GM12873 (cell line): Measurements from ENCODE around the gene TOR1AIP2.

ENCODE experiments used
- TF ChIP-seq, protein P1 (sequence below): IDR thresholded peaks from 2 replicates; pipeline ENCODE4 v1.5.1; 2012; ENCODE audit warnings: low read depth, mild to moderate bottlenecking, moderate library complexity, low read length, control low read depth; ENCODE audit not compliant: insufficient read depth; ENCODE audit errors: missing control alignments

TOR1AIP2 gene

DNA sequence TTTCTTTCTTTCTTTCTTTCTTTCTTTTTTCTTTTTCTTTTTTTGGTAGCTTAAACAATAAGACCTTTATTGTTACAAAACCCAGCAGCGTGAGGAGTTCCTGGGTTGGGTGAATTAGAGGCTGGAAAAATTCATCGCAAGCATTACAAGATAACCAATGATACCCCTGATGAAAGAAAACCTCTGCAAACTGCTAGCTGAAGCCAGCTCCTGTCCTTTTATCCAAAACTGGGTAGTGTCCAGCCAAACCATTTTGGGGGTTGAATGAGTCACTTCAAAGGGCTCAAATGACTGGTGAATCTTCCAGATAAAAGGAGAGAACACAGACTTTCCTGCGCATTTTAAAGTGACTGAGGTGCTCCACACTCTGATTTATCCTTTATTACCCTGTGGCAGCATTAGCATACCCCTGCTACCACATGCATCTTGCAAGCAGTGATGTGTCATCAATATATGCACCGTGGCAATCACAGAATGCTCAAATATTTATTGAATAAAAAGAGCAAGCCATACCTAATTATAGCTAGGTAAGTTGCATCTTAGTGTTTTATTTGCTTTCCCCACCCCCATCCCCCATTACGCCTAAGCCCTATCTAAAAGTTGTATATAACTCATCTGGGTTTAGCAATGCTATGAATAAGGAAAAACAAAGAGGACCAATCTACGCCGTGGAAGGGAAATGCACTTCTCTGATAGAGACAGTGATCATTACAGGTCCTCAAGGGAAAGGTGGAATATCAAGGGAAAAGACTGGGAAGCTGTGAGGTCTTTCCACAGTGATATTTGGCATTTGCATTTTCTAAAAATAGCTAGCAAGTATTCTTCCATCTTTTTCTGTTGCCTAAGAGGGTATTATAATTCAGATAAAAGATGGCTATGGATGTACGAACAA, 44.6 kb upstream of the TOR1AIP2 start:
- TF ChIP-seq, protein P1, sequence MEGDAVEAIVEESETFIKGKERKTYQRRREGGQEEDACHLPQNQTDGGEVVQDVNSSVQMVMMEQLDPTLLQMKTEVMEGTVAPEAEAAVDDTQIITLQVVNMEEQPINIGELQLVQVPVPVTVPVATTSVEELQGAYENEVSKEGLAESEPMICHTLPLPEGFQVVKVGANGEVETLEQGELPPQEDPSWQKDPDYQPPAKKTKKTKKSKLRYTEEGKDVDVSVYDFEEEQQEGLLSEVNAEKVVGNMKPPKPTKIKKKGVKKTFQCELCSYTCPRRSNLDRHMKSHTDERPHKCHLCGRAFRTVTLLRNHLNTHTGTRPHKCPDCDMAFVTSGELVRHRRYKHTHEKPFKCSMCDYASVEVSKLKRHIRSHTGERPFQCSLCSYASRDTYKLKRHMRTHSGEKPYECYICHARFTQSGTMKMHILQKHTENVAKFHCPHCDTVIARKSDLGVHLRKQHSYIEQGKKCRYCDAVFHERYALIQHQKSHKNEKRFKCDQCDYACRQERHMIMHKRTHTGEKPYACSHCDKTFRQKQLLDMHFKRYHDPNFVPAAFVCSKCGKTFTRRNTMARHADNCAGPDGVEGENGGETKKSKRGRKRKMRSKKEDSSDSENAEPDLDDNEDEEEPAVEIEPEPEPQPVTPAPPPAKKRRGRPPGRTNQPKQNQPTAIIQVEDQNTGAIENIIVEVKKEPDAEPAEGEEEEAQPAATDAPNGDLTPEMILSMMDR = no peak

DNA sequence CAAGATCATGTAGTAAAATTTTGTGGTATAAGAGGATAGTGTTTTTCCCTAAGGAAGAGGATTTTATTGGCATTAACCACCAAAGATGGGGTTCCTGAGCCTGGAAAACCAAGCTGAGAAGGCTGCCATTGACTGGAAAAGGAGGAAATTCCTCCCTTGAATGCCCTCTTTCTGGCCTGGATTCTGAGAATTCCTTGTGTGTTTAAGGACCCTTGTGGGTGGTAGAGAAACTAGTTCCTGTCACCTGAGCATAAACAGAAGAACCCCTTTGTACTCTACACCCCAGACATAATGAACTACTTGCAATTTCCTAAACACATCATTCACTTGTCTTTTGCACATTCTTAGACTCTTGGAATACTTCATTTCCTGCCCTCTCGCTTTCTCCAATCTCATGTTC, 43.9 kb upstream of the TOR1AIP2 start:
- TF ChIP-seq, protein P1 = no peak

DNA sequence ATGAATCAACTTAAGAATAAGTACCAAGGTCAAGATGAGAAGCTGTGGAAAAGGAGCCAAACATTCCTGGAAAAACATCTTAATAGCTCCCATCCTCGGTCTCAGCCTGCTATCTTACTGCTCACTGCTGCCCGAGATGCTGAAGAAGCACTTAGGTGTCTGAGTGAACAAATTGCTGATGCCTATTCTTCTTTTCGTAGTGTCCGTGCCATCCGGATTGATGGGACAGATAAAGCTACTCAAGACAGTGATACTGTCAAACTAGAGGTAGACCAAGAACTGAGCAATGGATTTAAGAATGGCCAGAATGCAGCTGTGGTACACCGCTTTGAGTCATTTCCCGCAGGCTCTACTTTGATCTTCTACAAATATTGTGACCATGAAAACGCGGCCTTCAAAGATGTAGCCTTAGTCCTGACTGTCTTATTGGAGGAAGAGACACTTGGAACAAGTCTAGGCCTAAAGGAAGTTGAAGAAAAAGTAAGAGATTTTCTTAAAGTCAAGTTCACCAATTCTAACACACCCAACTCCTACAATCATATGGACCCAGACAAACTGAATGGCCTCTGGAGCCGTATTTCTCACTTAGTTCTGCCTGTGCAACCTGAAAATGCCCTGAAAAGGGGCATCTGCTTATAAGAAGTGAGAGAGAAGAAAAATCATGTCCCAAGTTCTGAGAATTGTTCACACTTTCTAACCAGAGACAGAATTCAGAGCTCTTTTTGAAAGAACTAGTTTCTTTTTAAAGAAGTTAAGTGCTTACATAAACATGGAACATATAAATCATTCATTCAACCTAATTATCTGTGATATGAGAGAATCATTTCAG, 40.2 kb upstream of the TOR1AIP2 start:
- TF ChIP-seq, protein P1 = no peak

DNA sequence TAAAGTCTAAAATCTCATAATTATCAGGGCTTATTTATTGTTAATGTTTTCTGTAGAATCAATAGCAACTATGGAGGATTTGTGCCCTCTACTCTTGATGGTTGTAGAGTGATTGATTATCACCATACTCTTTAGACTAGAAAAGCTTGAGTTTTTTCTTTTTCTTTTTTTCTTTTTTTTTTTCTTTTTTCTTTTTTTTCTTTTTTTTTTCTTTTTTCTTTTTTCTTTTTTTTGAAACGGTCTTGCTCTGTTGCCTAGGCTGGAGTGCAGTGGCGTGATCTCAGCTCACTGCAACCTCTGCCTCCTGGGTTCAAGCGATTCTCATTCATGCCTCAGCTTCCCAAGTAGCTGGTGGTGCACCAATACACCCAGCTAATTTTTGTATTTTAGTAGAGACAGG, 34.2 kb upstream of the TOR1AIP2 start:
- TF ChIP-seq, protein P1 = no peak

DNA sequence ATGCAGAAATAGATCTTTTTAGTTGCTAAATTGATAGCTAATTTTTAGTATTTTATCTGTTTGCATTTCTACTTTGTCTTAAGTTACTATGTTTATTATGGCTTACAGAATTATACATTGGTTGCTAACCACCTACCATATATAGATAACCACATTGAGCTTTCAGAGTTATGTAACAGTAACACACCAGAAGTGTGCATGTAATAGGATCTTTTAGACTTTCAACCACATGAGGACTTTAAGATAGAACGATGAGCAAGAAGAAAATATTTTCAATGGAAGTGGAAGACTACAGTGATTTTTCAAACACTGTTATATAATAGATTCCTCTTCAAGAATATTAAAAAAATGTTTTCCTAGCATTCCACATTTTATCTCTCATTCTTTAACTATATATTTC, 33.3 kb upstream of the TOR1AIP2 start:
- TF ChIP-seq, protein P1 = no peak

DNA sequence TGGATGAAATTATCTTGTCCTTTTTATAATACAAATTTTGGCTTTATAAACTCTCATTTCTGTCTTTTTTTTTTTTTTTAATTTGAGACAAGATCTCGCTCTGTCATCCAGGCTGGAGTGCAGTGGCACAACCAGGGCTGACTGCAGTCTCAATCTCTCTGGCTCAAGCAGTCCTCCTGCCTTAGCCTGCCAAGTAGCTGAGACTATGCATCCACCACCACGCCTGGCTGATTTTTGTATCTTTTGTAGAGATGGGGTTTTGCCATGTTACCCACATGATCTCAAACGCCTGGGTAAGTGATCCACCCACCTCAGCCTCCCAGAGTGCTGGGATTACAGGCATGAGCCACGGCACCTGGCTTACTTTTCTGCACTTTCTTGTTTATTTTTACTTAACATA, 12.0 kb upstream of the TOR1AIP2 start:
- TF ChIP-seq, protein P1 = no peak

DNA sequence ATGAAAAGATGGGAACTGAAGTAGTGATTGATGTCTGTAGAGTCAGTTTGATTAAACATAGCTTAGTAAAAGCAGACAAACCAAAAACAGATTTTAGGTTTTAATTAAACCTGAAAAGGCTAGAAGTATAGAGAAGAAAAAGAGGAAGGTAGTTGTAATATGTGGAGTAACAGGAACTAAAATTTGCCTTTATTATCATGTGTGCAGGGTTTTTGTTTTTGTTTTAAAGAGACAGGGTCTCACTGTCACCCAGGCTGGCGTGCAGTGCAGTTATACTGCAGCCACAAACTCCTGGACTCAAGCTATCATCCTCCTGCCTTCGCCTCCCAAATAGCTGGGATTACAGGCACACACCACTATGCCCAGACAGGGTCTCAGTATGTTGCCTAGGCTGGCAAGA, 10.5 kb upstream of the TOR1AIP2 start:
- TF ChIP-seq, protein P1 = no peak
